Measurements from ENCODE around the gene TEP1. TPM values are rescaled to one million over a fixed set of nuclear protein-coding genes. Genes with fewer than 3 reads are reported as not detected.

Gene TEP1
- total RNA-seq, 120 experiments from 2014 or later, result 7.8 to 36.4 (median 17.7) TPM

Other genes starting within 250 kb of the TEP1 start
- not detected for gene OR11G2, start 222.6 kb downstream of the TEP1 start, total RNA-seq
- not detected for gene OR11H6, start 189.8 kb downstream of the TEP1 start, total RNA-seq
- gene OR11H7, start 184.5 kb downstream of the TEP1 start, total RNA-seq, result not detected
- gene OR11H4, start 174.2 kb downstream of the TEP1 start, total RNA-seq, result not detected
- 10 to 100 TPM; 19.0 to 46.8 (median 32.3) TPM for gene TTC5, start 107.5 kb downstream of the TEP1 start, total RNA-seq
- gene CCNB1IP1, start 80.2 kb downstream of the TEP1 start, total RNA-seq, result 10 to 100 TPM; 23.9 to 53.0 (median 36.4) TPM
- 10 to 100 TPM; 26.7 to 81.9 (median 48.4) TPM for gene PARP2, start 69.9 kb downstream of the TEP1 start, total RNA-seq
- 1 to 10 TPM in 10 of 120 experiments, under 1 TPM in 110; 0.22 to 1.4 (median 0.63) TPM for gene KLHL33, start 22.7 kb upstream of the TEP1 start, total RNA-seq
- gene OSGEP, start 41.3 kb upstream of the TEP1 start, total RNA-seq, result 10 to 100 TPM; 29.3 to 87.4 (median 51.0) TPM
- 100 to 1,000 TPM in 2 of 120 experiments, 10 to 100 TPM in 118; 36.8 to 106 (median 72.0) TPM for gene APEX1, start 41.7 kb upstream of the TEP1 start, total RNA-seq
- 10 to 100 TPM; 40.7 to 70.2 (median 53.0) TPM for gene PIP4P1, start 47.9 kb upstream of the TEP1 start, total RNA-seq
- 10 to 100 TPM in 98 of 120 experiments, 1 to 10 TPM in 22; 5.3 to 45.3 (median 14.4) TPM for gene PNP, start 55.9 kb upstream of the TEP1 start, total RNA-seq
- gene RNASE10, start 92.0 kb upstream of the TEP1 start, total RNA-seq, result 1 to 10 TPM in 31 of 120 experiments, under 1 TPM in 66, not detected in 23; 0.39 to 2.1 (median 0.79) TPM
- not detected for gene RNASE9, start 147.5 kb upstream of the TEP1 start, total RNA-seq
- not detected for gene RNASE11, start 174.5 kb upstream of the TEP1 start, total RNA-seq
- gene RNASE12, start 177.9 kb upstream of the TEP1 start, total RNA-seq, result not detected
- gene OR6S1, start 228.2 kb upstream of the TEP1 start, total RNA-seq, result not detected

Data from dorsolateral prefrontal cortex (tissue), 118 donors.